HEK293T (cell line): Measurements from ENCODE around the gene IRS1.

Source experiments
- ARNT ChIP-seq: fragments of 450-650 bp; IDR thresholded peaks from 2 replicates; pipeline ENCODE4 v1.6.1; 2017; ENCODE audit warnings: mild to moderate bottlenecking
- BHLHE40 ChIP-seq: fragments of 450-650 bp; IDR thresholded peaks from 2 replicates; pipeline ENCODE4 v1.6.1; 2016; ENCODE audit warnings: mild to moderate bottlenecking, moderate library complexity, borderline replicate concordance
- CTBP1 ChIP-seq: fragments of 450-650 bp; IDR thresholded peaks from 2 replicates; pipeline ENCODE4 v1.6.1; 2016; ENCODE audit warnings: borderline replicate concordance
- ELF4 ChIP-seq: fragments of 450-650 bp; IDR thresholded peaks from 2 replicates; pipeline ENCODE4 v1.6.1; 2017; ENCODE audit warnings: antibody characterized with exemption
- FOXA1 ChIP-seq: fragments of 450-650 bp; IDR thresholded peaks from 2 replicates; pipeline ENCODE4 v1.6.1; 2016; ENCODE audit warnings: mild to moderate bottlenecking
- FOXK2 ChIP-seq: fragments of 450-650 bp; IDR thresholded peaks from 2 replicates; pipeline ENCODE4 v1.6.1; 2016; ENCODE audit warnings: mild to moderate bottlenecking
- FOXM1 ChIP-seq: fragments of 450-650 bp; IDR thresholded peaks from 2 replicates; pipeline ENCODE4 v1.6.1; 2017; ENCODE audit warnings: mild to moderate bottlenecking, borderline replicate concordance
- HDGF ChIP-seq: fragments of 450-650 bp; IDR thresholded peaks from 2 replicates; pipeline ENCODE4 v1.6.1; 2017; ENCODE audit warnings: antibody characterized with exemption, borderline replicate concordance
- L3MBTL2 ChIP-seq: fragments of 450-650 bp; conservative IDR thresholded peaks from 2 replicates; pipeline ENCODE4 v1.6.1; 2016; ENCODE audit warnings: mild to moderate bottlenecking
- NFRKB ChIP-seq: fragments of 450-650 bp; IDR thresholded peaks from 2 replicates; pipeline ENCODE4 v1.6.1; 2016; ENCODE audit warnings: mild to moderate bottlenecking, moderate library complexity
- SP1 ChIP-seq: fragments of 450-650 bp; IDR thresholded peaks from 2 replicates; pipeline ENCODE4 v1.6.1; 2017
- SUZ12 ChIP-seq: fragments of 450-650 bp; IDR thresholded peaks from 2 replicates; pipeline ENCODE4 v1.6.1; 2016; ENCODE audit warnings: mild to moderate bottlenecking
- TARDBP ChIP-seq: fragments of 450-650 bp; IDR thresholded peaks from 2 replicates; pipeline ENCODE4 v1.6.1; 2016
- ZNF384 ChIP-seq: fragments of 450-650 bp; IDR thresholded peaks from 2 replicates; pipeline ENCODE4 v1.6.1; 2016

DNA sequence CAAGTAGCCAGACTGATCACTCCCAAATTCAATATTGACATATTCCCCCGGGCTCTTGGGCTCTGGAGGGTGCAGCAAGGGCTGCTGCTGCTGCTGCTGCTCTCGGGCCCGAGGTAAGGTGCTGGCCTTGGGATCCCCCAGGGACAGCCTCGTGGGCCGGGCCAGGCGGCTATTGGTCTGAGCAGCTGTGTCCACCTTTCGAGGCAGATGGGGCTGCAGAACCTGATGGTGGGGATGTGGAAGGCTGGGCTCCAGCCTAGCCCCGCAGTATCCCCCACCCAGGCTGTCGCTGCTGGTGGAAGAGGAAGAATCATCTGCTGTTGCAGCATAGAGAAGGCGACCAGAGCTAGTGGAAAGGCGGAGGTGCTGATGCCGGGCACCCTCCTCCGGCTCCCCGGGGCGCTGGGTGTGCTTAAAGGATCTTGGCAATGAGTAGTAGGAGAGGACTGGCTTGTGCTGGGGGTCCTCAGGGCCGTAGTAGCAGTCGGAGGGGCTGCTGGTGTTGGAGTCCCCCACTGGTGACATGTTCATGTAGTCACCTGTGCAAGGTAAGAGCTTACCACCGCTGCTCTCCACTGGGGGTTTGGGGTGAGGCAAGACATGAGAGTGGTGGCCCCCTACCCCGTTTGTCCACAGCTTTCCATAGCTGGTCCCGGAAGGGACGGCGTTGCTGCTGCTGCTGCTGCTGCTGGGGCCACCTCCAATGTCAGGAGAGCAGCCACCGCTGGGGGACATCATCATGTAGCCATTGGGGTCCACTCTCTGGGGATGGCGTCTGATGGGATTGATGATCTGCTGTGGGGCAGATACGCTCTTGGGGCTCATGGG lies 3.4 kb downstream of the IRS1 start:
- TF ChIP-seq SP1 (no peak), FOXK2 (no peak), FOXM1 (no peak), BHLHE40 (no peak), ELF4 (no peak), ARNT (no peak), L3MBTL2 (no peak), SUZ12 (no peak), NFRKB (no peak), HDGF (no peak), ZNF384 (no peak), TARDBP (no peak), FOXA1 (no peak), CTBP1 (no peak)
